Fibroblast of gingiva (primary cell): ENCODE data around the gene CCBE1.
"Not testable (repeated sequence)": the region's sequence is repeated elsewhere in the genome, so short reads cannot be mapped to it uniquely, and the experiment has no call there.

Source experiments
- DNase-seq: peaks from one replicate; pipeline ENCODE4 v3.0.0-alpha.2; 2011; ENCODE audit warnings: low read depth

Gene CCBE1

GRCh38 chr18:59681521-59682004 lies 15.7 kb downstream of the CCBE1 start:
- DNase-seq: no peak

- no peak for DNase-seq
Measured at GRCh38 chr18:59681051-59681450, 16.2 kb downstream of the CCBE1 start.

- no peak for DNase-seq
Measured at GRCh38 chr18:59675346-59675745, 21.9 kb downstream of the CCBE1 start.

GRCh38 chr18:59674903-59675270 lies 22.3 kb downstream of the CCBE1 start:
- DNase-seq: no peak

- no peak for DNase-seq
Measured at GRCh38 chr18:59674186-59674902, 22.9 kb downstream of the CCBE1 start.

- DNase-seq: peak; percentile 50
Measured at GRCh38 chr18:59672235-59672711, 24.9 kb downstream of the CCBE1 start.

GRCh38 chr18:59671551-59671950 lies 25.7 kb downstream of the CCBE1 start:
- DNase-seq: no peak

GRCh38 chr18:59669872-59670657 lies 27.2 kb downstream of the CCBE1 start:
- peak; percentile 87 for DNase-seq

GRCh38 chr18:59667488-59667887 lies 29.7 kb downstream of the CCBE1 start:
- DNase-seq: no peak

- DNase-seq: not testable (repeated sequence)
Measured at GRCh38 chr18:59666007-59666402, 31.2 kb downstream of the CCBE1 start.

GRCh38 chr18:59665057-59666006 lies 31.9 kb downstream of the CCBE1 start:
- DNase-seq: no peak

- no peak for DNase-seq
Measured at GRCh38 chr18:59664329-59664728, 32.9 kb downstream of the CCBE1 start.

- no peak for DNase-seq
Measured at GRCh38 chr18:59663096-59663495, 34.1 kb downstream of the CCBE1 start.

- no peak for DNase-seq
Measured at GRCh38 chr18:59661891-59662701, 35.1 kb downstream of the CCBE1 start.

- peak; percentile 94 for DNase-seq
Measured at GRCh38 chr18:59660786-59661743, 36.2 kb downstream of the CCBE1 start.

GRCh38 chr18:59660366-59660765 lies 36.9 kb downstream of the CCBE1 start:
- DNase-seq: no peak

GRCh38 chr18:59659508-59660170 lies 37.6 kb downstream of the CCBE1 start:
- no peak for DNase-seq

GRCh38 chr18:59658941-59659340 lies 38.3 kb downstream of the CCBE1 start:
- DNase-seq: no peak

- no peak for DNase-seq
Measured at GRCh38 chr18:59657012-59657411, 40.2 kb downstream of the CCBE1 start.
